GM18511 (cell line): ENCODE data around the gene SENP1.

ENCODE experiments used
- ATAC-seq: cut with Tn5 transposase; IDR thresholded peaks from one replicate; pipeline ENCODE4 v1.9.1; 2021; ENCODE audit warnings: mild to moderate bottlenecking, moderate library complexity; ENCODE audit not compliant: unreplicated experiment

Gene SENP1

DNA sequence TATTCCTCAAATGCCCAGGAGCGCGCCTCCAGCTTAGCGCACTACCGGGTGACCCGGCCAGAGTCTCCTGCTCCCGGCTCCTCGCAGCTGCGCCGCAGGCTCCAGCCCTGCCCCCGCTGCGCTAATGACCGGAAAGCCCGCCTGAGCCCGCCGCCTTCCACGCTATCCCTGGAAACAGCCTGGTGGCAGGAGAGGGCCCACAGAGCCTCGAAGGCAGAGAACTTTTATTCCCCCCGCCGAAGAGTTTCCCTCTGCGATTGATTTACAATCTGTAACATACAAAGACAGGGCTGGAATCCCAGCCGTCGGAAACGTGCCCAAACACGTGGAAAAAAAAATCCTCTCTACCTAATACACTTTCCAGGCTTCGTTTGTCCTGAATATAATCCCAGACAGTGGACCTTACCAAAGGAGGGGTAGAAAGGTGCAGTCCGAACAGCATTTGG, 103.1 kb downstream of the SENP1 start:
- no peak for ATAC-seq

DNA sequence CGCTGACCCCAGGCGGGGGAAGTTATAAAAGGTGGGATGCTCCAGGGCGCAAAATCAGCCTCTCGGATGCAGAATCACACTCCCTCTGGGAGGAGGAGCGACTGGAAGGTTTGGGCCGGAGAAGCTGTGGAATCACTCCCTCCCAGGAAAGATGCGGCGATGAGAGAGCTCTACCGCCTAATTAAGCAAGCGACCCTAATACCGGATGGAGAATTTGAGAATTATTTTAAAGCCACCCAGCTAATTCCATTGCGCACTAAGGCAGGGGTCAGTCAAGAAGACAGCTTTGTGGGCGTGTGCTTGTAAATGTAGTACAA, 103.5 kb downstream of the SENP1 start:
- no peak for ATAC-seq

DNA sequence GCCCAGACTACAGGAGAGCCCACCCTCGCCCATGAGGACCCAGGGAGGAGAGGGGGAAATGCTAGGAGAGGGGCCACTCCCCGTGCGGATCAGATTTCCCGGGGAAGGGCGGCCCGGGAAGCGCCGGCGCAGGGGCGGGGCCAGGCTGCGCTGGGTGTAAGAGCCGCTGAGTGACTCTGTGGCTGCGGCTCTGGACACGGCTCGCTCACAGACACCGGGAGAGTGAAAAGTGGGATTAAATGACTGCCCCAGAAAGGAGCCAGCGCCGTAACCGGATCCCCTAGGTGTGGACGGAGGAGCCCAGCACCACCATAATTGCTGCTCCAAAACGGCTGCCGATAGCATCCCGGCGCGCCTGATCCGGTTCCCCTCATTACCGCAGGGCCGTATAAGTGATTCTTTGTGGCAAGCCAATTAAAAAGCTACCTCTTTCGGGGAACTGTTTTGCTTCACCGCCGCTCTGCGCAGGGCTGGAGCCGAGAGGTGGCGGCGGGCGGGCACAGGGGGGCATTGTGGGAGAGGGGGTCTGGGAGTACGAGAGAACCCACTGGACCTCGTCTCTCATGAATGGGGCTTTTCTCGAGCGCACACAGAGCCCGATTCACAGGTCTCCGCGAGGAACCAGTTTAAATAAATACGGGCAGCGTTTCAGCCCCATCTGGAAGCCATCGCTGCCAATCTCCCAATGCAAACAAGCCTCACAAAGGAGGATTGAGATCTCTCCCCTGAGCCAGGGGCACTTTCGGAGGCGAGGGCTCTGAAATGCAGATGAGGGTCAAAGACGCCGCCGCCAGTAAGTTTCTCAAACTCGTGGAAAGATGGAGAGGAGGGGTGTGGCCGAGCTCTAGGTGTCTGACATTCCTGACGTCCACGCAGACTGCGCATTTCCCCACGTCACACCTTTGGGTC, 104.1 kb downstream of the SENP1 start:
- ATAC-seq: no peak

DNA sequence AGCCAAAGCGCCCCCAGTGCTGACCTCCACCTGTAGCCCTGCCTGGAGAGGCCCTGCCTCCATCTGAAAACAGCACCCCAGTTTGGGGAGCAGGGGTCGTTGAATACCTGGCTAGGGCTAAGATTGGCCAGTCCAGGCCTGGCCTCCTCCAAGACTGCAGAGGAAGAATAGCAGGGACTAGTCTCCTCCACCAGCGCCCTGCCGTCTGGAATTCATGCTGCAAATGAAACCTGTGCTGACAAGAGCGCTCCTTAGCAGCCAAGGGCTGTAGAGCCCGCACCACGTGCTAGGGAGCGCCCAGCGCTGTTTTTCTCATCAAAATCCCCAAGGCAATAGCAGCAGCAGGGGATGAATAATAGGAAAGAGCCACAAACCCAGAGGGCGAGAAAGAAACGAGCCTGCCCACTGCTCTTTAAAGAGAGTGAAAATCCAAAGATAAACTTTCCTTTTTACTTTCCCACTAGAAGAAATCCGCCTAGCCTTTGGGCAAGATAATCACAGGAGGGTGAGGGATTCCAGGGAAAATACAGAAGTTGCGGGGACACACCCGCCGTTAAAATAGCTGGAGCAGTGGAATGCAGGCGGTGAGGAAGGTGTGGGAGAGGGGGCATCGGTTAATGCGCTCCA, 104.9 kb downstream of the SENP1 start:
- no peak for ATAC-seq

DNA sequence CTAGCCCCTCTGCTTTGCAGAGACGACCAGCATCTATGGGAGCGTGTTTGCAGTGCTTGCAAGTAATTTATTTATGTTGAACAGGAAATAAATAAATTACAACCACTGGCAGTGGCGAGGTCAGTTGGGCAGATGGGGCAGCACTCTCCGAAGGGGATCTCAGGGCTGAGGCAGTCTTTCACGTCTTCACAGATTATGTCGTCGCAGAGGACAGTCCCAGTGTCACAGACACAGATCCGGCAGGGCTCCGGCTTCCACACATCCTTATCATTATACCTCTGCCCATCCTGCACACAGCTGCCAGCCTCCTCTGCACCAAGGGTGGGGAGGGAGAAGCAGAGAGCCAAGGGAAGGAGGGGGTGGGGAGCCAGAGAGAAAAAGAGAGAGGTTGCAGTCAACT, 106.1 kb downstream of the SENP1 start:
- ATAC-seq: no peak

DNA sequence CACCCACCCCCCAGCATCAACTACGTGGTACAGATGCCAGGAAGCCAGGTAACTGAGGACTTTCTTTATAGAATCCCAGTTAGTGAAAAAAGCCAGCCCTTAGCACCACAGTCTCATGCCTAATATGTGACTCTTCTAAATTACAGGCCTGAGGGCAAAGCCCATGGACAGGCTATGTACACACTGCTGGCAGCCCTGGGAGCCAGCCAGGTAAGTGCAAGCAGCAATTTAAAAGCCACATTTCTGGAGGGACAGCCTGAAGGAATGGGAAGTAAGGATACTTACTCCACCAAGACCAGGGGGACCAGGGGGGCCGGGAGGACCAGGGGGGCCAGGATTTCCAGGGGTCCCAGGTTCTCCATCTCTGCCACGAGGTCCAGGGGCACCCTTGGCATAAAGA, 108.6 kb downstream of the SENP1 start:
- no peak for ATAC-seq

DNA sequence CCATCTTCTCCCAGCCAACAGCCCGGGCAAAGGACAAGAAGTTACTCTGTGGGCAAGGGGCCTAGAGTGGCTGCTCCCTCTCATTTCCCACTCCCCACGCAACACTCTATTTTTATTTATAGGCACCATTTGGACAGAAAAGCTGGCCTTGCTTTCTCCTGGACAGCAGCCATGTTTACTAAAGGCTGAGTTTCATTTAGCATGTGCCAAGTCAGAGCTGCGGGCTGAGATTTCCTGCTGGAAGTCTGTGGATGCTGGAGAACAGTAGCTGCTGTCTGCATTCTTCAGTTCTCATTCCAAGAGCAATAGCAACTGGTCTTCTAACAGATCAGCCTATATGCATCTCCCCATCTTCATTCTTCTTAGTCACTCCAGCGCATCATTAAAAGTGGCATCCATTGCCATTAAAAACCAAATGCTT, 109.9 kb downstream of the SENP1 start:
- no peak for ATAC-seq

DNA sequence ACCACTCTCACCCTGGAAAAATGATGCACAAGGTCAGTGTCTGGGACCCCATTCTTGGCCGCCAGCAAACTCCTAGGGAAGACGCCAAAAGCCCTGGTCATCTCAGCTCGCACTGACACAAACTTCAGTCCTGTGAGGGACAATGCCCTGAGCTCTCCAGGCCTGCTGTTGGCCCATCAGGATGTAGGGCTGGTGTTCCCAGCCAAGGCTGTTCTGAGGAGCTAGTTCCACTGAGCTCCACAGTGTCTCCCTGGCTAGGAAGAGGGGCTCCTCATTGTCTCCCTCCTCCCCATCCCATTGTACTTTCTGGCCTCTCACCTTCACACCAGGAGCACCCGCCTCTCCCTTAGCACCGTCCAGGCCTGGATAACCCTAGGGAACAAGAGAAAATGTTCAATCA, 112.4 kb downstream of the SENP1 start:
- ATAC-seq: no peak
